ENCODE results near the gene CSF1R. TPM values are rescaled to one million over a fixed set of nuclear protein-coding genes. Genes with fewer than 3 reads are reported as not detected.

Gene CSF1R
- total and polyA plus RNA-seq, 2 donors from 2014 or later: 7.5 to 55.8 TPM

GRCh38 chr5:150081541-150082283, 4.6 kb downstream of the CSF1R start:
- intact Hi-C loops (cut with DNase I): no loop called here
- Histone ChIP-seq H3K27me3 (ENCODE audit: control insufficient read depth, insufficient read depth, low read length) (no peaks in the 10 kb centered on the region), H3K9me3 (ENCODE audit: control insufficient read depth in 2 of 3, insufficient read depth in 1 of 3, low read length in 3 of 3) (no peaks in the 10 kb centered on the region), H3K4me1 (ENCODE audit: control insufficient read depth in 2 of 3, insufficient read depth in 2 of 3, low read depth in 1 of 3, low read length in 3 of 3) (no peaks in the 10 kb centered on the region), H3K4me3 (ENCODE audit: low read length in 3 of 3) (no peak overlapping the region), H3K27ac (ENCODE audit: low read depth in 2 of 2, low read length in 2 of 2) (no peak overlapping the region), H3K36me3 (ENCODE audit: control insufficient read depth in 2 of 3, insufficient read depth in 3 of 3, low read length in 3 of 3) (no peaks in the 10 kb centered on the region), H3K9ac (ENCODE audit: low read length in 3 of 3) (no peak overlapping the region)
- FAIRE-seq (no peak), DNase-seq (peak in 4 of 5 donors; percentile 59 to 80 (median 61))
- no peak for TF ChIP-seq CTCF (IDR thresholded peaks at IDR 0.05; ENCODE audit: borderline replicate concordance, extremely low read depth, insufficient read depth)

GRCh38 chr5:150080696-150081435, 5.5 kb downstream of the CSF1R start:
- Histone ChIP-seq H3K36me3 (ENCODE audit: control insufficient read depth in 2 of 3, insufficient read depth in 3 of 3, low read length in 3 of 3) (no peaks in the 10 kb centered on the region), H3K4me1 (ENCODE audit: control insufficient read depth in 2 of 3, insufficient read depth in 2 of 3, low read depth in 1 of 3, low read length in 3 of 3) (no peaks in the 10 kb centered on the region), H3K4me3 (ENCODE audit: low read length in 3 of 3) (no peak overlapping the region), H3K9ac (ENCODE audit: low read length in 3 of 3) (no peak overlapping the region), H3K27ac (ENCODE audit: low read depth in 2 of 2, low read length in 2 of 2) (no peak overlapping the region), H3K9me3 (ENCODE audit: control insufficient read depth in 2 of 3, insufficient read depth in 1 of 3, low read length in 3 of 3) (no peaks in the 10 kb centered on the region), H3K27me3 (ENCODE audit: control insufficient read depth, insufficient read depth, low read length) (no peaks in the 10 kb centered on the region)
- intact Hi-C loops (cut with DNase I): no loop called here
- no peak for FAIRE-seq
- TF ChIP-seq CTCF (IDR thresholded peaks at IDR 0.05; ENCODE audit: borderline replicate concordance, extremely low read depth, insufficient read depth): no peak
- DNase-seq: no peak

- TF ChIP-seq CTCF (IDR thresholded peaks at IDR 0.05; ENCODE audit: borderline replicate concordance, extremely low read depth, insufficient read depth): no peak
These were observed 6.4 kb downstream of the CSF1R start for GRCh38 chr5:150079909-150080461.

More at GRCh38 chr5:150079909-150080461, 6.4 kb downstream of the CSF1R start:
- Histone ChIP-seq H3K9ac (ENCODE audit: low read length in 3 of 3) (no peak overlapping the region), H3K27ac (ENCODE audit: low read depth in 2 of 2, low read length in 2 of 2) (no peak overlapping the region), H3K27me3 (ENCODE audit: control insufficient read depth, insufficient read depth, low read length) (no peaks in the 10 kb centered on the region), H3K36me3 (ENCODE audit: control insufficient read depth in 2 of 3, insufficient read depth in 3 of 3, low read length in 3 of 3) (no peaks in the 10 kb centered on the region), H3K4me3 (ENCODE audit: low read length in 3 of 3) (no peak overlapping the region), H3K9me3 (ENCODE audit: control insufficient read depth in 2 of 3, insufficient read depth in 1 of 3, low read length in 3 of 3) (no peaks in the 10 kb centered on the region), H3K4me1 (ENCODE audit: control insufficient read depth in 2 of 3, insufficient read depth in 2 of 3, low read depth in 1 of 3, low read length in 3 of 3) (no peaks in the 10 kb centered on the region)
- FAIRE-seq (no peak), DNase-seq (no peak)
- intact Hi-C loops (cut with DNase I): no loop called here

All from kidney (tissue), 14 donors.